HG02938 (cell line): Measurements from ENCODE around the gene BACE2.

Source experiments
- ATAC-seq: cut with Tn5 transposase; IDR thresholded peaks from one replicate; pipeline ENCODE4 v1.9.1; 2021; ENCODE audit warnings: mild to moderate bottlenecking, moderate library complexity; ENCODE audit not compliant: unreplicated experiment

Gene BACE2

GRCh38 chr21:41317063-41317392 is 149.1 kb downstream of the BACE2 start:
- no peak for ATAC-seq

DNA sequence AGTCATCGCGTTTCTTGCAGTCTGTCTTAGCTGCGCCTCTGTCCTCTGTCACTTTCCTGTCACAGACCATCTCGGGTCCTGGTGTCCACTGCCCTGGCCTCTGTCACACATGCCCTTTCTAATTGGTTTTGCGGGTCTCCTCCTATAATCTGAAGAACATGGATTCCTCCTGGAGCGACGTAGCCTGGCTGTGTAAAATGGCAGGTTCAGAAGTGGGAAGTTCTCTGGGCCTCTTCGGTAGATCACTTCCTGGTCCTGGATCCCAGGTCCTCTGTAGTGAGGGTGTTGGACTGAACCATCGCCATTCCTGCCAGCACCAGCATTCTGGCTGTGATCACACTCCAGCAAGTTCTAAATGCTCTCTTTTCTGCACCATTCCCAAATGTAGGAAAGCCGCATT is 149.5 kb downstream of the BACE2 start:
- no peak for ATAC-seq

DNA sequence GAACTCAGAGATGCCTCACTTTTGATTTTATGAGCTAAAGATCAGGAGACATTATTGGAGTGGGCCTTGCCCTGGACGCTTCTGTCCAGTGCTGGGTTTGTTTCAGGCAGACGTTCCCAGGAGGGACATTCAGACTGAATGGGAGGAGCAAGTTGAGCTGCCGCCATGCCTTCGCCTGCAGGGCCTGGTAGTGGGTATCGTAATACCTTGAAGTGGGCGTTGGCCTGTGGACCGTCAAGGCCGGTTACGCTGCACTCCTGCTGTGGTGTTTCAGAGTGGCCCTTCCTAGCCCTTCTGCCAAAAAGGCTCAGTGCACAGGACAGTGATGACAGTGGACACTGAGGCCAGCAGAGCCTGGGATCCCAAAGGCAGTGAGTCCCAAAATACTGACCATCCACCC is 150.3 kb downstream of the BACE2 start:
- no peak for ATAC-seq

GRCh38 chr21:41319273-41319672 is 151.3 kb downstream of the BACE2 start:
- no peak for ATAC-seq

- no peak for ATAC-seq
Measured at GRCh38 chr21:41321211-41321907, 153.4 kb downstream of the BACE2 start.

DNA sequence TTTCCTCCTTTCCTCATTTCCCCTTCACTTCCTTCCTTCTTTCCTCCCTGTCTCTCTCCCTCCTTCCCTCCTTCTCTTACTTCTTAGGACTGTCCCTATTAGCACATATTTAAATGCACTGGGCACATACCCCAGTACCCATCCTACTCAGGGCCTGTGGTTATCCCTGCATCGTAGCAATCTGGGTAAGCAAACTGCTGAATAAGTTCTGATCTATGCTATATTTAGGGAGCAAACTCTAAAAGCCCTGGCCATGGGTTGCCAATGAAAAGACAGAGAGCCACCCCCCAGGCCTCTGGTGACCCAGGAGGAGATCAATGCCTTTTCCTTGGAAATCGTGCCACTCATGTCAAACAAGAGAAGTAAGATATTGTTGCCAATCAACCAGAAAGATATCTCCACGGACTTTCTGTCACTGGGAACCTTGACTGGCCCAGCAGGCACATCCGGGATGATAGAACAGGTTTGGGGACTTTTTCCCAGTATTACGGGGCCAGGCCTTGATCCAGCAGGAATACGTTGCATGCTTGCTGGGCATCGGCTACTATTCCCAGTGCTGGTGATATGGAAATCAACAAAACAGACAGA is 154.0 kb downstream of the BACE2 start:
- ATAC-seq = no peak

DNA sequence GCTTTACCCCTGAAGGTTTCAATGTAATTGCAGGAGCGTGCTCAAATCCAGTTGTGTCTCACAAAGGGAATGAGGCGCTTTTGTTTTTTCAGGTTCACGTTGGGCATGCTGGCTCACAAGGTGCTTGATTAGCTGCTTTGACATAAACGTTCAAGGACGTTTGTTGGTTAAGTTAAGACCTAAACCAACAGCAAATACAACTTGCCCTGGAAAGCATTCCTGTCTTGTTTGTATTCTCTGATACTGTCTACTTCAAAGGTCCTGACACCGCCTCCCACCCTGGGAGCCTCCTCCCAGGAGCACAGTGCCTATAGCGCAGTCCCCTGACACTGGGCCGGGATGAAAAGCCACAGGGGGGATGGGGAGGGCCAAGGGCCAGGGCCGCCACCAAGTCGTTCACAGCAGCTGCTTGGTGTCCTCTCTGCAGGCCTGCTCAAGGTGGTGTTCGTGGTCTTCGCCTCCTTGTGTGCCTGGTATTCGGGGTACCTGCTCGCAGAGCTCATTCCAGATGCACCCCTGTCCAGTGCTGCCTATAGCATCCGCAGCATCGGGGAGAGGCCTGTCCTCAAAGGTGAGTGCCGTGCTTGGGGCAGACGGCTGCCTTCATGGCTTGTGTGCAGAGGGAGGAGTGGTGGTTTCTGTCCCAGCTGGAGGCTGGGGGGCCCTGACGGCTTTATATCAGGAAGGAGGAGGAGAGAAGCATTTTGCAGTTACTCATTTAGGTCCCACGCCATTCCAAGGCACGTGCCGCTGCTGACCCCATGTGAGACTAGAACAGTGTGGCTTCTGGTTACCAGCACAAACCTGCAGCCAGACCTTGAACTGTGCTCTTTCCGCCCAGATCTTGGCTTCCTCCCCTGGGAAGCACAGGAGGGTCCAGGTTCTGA is 154.8 kb downstream of the BACE2 start:
- ATAC-seq = no peak

- ATAC-seq = no peak
Measured at GRCh38 chr21:41325138-41325912, 157.4 kb downstream of the BACE2 start.

DNA sequence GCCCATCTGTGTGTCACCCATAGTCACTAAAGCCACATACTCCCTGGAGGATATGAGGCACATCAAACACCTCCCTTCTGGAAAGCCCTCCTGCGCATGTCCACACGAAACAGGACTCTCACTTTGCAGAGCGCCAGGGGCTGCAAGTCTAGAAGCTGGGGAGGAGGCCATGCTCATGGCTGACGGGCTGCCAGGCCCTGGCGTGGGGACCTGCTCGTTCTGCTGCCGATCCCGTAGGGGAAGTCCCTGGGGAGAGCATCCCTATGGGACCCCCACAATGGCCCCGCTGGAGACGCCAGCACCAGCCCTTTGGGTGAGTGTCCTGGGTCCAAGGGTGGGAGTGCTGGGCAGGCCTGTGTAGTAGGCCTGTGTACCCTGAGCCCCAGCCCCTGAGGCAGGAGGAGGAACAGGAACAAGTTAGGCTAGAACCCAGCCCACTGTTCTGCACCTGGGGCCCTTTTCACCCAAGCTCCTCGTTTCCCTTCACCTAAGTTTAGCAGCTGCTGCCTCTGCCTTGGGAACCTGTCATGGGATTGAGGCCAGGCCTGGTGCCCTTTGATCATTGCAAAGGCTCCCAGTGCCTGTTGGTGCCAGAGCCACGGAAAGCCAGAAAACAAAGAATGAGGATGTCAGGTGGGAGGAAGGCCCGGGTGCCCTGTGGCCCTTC is 158.6 kb downstream of the BACE2 start:
- no peak for ATAC-seq

GRCh38 chr21:41327753-41328152 is 159.8 kb downstream of the BACE2 start:
- no peak for ATAC-seq

DNA sequence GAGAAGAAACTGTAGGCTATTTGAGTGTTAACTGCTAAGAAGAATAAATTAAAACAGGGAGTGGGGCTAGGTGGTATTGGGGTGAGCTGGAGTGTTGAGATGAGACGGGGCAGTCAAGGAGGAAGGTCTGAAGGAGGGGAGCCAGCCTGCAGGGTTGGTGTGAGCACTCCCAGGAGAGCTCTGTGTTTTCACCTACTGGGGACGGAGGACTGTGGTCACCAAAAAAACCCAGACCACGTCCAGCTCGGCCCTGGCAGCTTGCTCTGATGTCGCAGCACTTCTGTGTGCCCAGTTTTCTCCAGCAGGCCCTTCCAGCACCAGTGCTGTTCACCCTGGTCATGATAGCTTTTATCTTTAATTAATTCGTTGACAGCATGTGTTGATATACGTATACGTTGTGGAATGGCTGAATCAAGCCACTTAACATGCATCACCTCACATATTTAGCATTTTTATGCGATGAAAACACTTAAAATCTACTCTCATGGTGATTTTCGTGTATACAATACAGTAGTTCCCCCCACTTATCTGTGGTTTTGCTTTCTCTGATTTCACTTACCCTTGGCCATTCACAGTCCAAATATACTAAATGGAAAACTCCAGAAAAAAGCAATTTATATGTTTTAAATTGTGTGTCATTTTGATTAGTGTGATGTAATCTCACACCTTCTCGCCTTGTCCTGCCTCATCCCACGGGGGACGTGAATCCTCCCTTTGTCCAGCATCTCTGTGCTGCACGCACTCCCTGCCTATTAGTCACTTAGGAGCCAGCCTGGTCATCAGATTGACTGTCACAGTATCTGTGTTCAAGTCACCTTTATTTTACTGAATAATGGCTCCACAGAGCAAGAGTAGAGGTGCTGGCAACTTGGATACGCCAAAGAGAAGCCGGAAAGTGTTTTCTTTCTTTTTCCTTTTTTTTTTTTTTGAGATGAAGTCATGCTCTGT is 161.0 kb downstream of the BACE2 start:
- ATAC-seq = no peak
